Dendritic cell treated with granulocyte-macrophage colony-stimulating factor and Interleukin-4, amounts not matched to agents 40 ng/mL and 50 ng/mL, for 4 days (primary cell): Measurements from ENCODE around the gene NME4.
"Not testable (repeated sequence)": the region's sequence is repeated elsewhere in the genome, so short reads cannot be mapped to it uniquely, and the experiment has no call there.

Source experiments
- H3K27ac Mint-ChIP-seq: one replicate; pipeline ENCODE4 v1.8.0; 2022; ENCODE audit warnings: mild to moderate bottlenecking, mixed read lengths
- H3K27me3 Mint-ChIP-seq: one replicate; pipeline ENCODE4 v1.8.0; 2022; ENCODE audit warnings: mild to moderate bottlenecking, mixed read lengths
- H3K36me3 Mint-ChIP-seq: one replicate; pipeline ENCODE4 v1.8.0; 2022; ENCODE audit warnings: low read depth, mixed read lengths
- H3K4me1 Mint-ChIP-seq: one replicate; pipeline ENCODE4 v1.8.0; 2022; ENCODE audit warnings: low read depth, mixed read lengths
- H3K4me3 Mint-ChIP-seq: one replicate; pipeline ENCODE4 v1.8.0; 2022; ENCODE audit warnings: mild to moderate bottlenecking, moderate library complexity, mixed read lengths
- H3K9me3 Mint-ChIP-seq: one replicate; pipeline ENCODE4 v1.8.0; 2022; ENCODE audit warnings: mixed read lengths
- intact Hi-C: fragments of 100-400 bp; cut with micrococcal nuclease; formaldehyde crosslinking; loops from one replicate; pipeline ENCODE4 v1.15.0; 2022

Gene NME4

DNA sequence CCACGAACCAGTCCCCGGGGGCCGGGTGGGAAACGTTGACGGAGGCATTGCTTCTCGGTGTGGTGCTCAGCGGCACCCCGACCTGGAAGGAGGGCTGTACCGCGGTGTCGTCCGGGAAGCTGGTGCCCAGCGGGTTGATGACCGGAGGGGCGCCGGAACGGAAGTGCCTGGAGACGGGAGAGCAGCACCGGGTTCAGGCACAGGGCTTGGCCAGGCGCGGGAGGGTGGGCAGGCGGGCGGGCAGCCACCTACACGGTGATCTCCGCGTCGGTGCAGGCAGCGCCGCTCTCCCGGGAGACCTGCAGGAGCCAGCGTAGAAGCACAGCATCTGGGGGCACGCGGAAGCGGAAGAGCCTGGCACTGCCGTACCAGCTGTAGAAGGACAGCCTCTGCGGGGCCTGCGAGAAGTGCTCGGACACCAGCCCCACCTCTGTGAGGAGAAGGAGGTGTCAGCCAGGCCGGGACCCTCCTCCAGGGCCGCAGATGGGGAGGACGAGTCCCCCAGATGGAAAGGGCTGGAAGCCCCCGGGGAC is 19.5 kb upstream of the NME4 start:
- H3K4me3 Mint-ChIP-seq: no peak overlapping the region
- H3K9me3 Mint-ChIP-seq: no peaks in the 10 kb centered on the region
- intact Hi-C loops: no loop called here
- H3K27me3 Mint-ChIP-seq: no peaks in the 10 kb centered on the region
- peaks cover 19% of the 10 kb centered on the region for H3K4me1 Mint-ChIP-seq
- peaks cover 61% of the 10 kb centered on the region for H3K36me3 Mint-ChIP-seq
- no peak overlapping the region for H3K27ac Mint-ChIP-seq

DNA sequence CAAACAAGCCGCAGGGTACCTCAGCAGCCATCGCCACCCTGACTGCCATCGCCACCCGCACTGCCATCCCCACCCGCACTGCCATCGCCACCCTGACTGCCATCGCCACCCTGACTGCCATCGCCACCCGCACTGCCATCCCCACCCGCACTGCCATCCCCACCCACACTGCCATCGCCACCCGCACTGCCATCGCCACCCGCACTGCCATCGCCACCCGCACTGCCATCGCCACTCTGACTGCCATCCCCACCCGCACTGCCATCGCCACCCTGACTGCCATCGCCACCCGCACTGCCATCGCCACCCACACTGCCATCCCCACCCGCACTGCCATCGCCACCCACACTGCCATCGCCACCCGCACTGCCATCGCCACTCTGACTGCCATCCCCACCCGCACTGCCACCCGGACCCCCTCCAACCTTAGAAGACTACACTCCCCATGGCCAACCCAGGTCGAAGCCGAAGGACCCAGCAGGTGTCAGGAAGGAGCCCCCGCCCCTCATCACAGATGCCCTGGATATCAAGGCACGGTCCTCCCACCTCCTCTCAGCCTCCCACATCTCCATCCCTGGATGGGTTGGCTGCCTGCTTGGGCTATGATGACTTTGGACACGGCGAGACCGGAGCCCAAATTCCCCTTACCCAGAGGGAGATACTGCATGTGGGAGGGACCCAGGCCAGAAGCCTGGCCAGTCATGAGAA is 18.7 kb upstream of the NME4 start:
- intact Hi-C loops, H3K4me3 Mint-ChIP-seq, H3K27ac Mint-ChIP-seq: not testable (repeated sequence)

GRCh38 chr16:378821-379182 is 18.2 kb upstream of the NME4 start:
- peaks cover 32% of the 10 kb centered on the region for H3K4me1 Mint-ChIP-seq
- H3K4me3 Mint-ChIP-seq: no peak overlapping the region
- intact Hi-C loops: no loop called here

More for the DNA sequence above, 18.7 kb upstream of the NME4 start:
- H3K27me3 Mint-ChIP-seq, H3K9me3 Mint-ChIP-seq: not testable (repeated sequence)
- Mint-ChIP-seq H3K4me1 (peaks cover 27% of the 10 kb centered on the region), H3K36me3 (peaks cover 56% of the 10 kb centered on the region)

GRCh38 chr16:379183-379960 is 17.6 kb upstream of the NME4 start:
- peak overlapping the region; percentile 22 for H3K27ac Mint-ChIP-seq
- intact Hi-C loops: no loop called here
- H3K9me3 Mint-ChIP-seq: no peaks in the 10 kb centered on the region
- H3K36me3 Mint-ChIP-seq: peaks cover 49% of the 10 kb centered on the region
- H3K27me3 Mint-ChIP-seq: peaks cover 6% of the 10 kb centered on the region
- no peak overlapping the region for H3K4me3 Mint-ChIP-seq
- peaks cover 38% of the 10 kb centered on the region for H3K4me1 Mint-ChIP-seq

More at GRCh38 chr16:378821-379182, 18.2 kb upstream of the NME4 start:
- Mint-ChIP-seq H3K36me3 (peaks cover 54% of the 10 kb centered on the region), H3K27me3 (peaks cover 6% of the 10 kb centered on the region), H3K27ac (no peak overlapping the region), H3K9me3 (no peaks in the 10 kb centered on the region)

DNA sequence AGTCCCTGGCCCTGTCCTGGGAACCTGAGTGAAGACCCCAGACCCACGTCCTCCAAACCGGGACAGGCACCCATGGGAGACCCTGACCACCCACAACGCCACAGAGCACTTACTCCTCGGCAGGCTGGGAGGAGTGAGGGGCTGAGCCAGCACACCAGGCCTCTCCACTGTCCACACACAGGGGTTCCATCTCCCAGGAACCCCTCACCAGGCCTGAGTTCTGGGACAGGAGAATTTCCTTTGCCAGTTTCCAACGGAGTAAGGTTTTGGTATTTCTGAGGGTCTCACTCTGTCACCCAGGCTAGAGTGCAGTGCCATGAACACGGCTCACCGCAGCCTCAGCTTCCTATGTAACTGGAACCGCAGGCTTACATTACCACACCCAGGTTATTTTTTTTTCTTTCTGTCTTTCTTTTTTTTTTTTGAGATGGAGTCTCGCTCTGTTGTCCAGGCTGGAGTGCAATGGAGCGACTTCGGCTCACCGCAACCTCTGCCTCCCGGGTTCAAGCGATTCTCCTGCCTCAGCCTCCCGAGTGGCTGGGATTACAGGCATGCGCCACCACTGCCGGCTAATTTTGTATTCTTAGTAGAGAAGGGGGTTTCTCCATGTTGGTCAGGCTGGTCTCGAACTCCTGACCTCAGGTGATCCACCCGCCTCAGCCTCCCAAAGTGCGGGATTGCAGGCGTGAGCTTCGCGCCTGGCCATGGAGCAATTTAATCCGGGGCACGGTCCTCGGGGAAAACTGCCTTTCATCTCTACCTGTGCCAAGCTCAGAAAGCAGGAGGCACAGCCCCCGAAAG is 16.8 kb upstream of the NME4 start:
- Mint-ChIP-seq H3K27me3 (peaks cover 6% of the 10 kb centered on the region), H3K36me3 (peaks cover 41% of the 10 kb centered on the region), H3K9me3 (no peaks in the 10 kb centered on the region), H3K4me3 (peak overlapping the region; percentile 77), H3K4me1 (peaks cover 41% of the 10 kb centered on the region), H3K27ac (peak overlapping the region; percentile 22)
- intact Hi-C loops: no loop called here

GRCh38 chr16:380762-381011 is 16.3 kb upstream of the NME4 start:
- Mint-ChIP-seq H3K36me3 (peaks cover 35% of the 10 kb centered on the region), H3K27me3 (peaks cover 6% of the 10 kb centered on the region), H3K4me1 (peaks cover 41% of the 10 kb centered on the region), H3K4me3 (peak overlapping the region; percentile 77), H3K27ac (peak overlapping the region; percentile 39), H3K9me3 (no peaks in the 10 kb centered on the region)
- intact Hi-C loops: no loop called here

- peak overlapping the region; percentile 39 for H3K27ac Mint-ChIP-seq
Observed at GRCh38 chr16:381012-381788, 15.8 kb upstream of the NME4 start.

GRCh38 chr16:381789-382717 is 14.9 kb upstream of the NME4 start, which contains the start of gene PGAP6:
Gene PGAP6, minus strand, starts transcription at chr16:381978. Its CDS starts 157 bp downstream, at chr16:381821.
- intact Hi-C loops: loop anchor here (1.0 kb wide), 1 partner anchor 14 kb away; no protein-coding TSS in a partner anchor
- Mint-ChIP-seq H3K4me1 (peaks cover 45% of the 10 kb centered on the region), H3K27ac (peak within 1 kb of the TSS; percentile 74), H3K27me3 (peaks cover 6% of the 10 kb centered on the region), H3K9me3 (no peaks in the 10 kb centered on the region), H3K4me3 (peak within 1 kb of the TSS; percentile 89), H3K36me3 (peaks cover 29% of the 10 kb centered on the region)

More at GRCh38 chr16:381012-381788, 15.8 kb upstream of the NME4 start:
- Mint-ChIP-seq H3K4me3 (peak overlapping the region; percentile 77), H3K27me3 (peaks cover 6% of the 10 kb centered on the region), H3K9me3 (no peaks in the 10 kb centered on the region), H3K36me3 (peaks cover 34% of the 10 kb centered on the region), H3K4me1 (peaks cover 42% of the 10 kb centered on the region)
- intact Hi-C loops: no loop called here

GRCh38 chr16:383326-384051 is 13.5 kb upstream of the NME4 start:
- Mint-ChIP-seq H3K4me1 (peaks cover 43% of the 10 kb centered on the region), H3K27me3 (peaks cover 8% of the 10 kb centered on the region), H3K27ac (peak overlapping the region; percentile 74), H3K9me3 (no peaks in the 10 kb centered on the region), H3K4me3 (peak overlapping the region; percentile 89), H3K36me3 (peaks cover 21% of the 10 kb centered on the region)
- intact Hi-C loops: no loop called here

DNA sequence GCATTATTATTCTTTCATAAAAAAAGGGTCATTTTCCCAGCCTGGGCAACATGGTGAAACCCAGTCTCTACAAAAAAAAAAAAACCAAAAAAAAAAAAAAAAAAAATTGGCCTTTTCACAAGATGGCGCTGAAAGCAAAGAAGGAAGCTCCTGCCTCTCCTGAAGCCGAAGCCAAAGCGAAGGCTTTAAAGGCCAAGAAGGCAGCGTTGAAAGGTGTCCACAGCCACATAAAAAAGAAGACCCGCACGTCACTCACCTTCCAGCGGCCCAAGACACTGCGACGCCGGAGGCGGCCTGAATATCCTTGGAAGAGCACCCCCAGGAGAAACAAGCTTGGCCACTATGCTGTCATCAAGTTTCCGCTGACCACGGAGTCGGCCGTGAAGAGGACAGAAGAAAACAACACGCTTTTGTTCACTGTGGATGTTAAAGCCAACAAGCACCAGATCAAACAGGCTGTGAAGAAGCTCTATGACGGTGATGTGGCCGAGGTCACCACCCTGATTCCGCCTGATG is 10.3 kb upstream of the NME4 start:
- H3K4me3 Mint-ChIP-seq: no peak overlapping the region
- H3K9me3 Mint-ChIP-seq: no peaks in the 10 kb centered on the region
- H3K36me3 Mint-ChIP-seq: peaks cover 13% of the 10 kb centered on the region
- peaks cover 8% of the 10 kb centered on the region for H3K27me3 Mint-ChIP-seq
- intact Hi-C loops: no loop called here
- peaks cover 27% of the 10 kb centered on the region for H3K4me1 Mint-ChIP-seq
- no peak overlapping the region for H3K27ac Mint-ChIP-seq

DNA sequence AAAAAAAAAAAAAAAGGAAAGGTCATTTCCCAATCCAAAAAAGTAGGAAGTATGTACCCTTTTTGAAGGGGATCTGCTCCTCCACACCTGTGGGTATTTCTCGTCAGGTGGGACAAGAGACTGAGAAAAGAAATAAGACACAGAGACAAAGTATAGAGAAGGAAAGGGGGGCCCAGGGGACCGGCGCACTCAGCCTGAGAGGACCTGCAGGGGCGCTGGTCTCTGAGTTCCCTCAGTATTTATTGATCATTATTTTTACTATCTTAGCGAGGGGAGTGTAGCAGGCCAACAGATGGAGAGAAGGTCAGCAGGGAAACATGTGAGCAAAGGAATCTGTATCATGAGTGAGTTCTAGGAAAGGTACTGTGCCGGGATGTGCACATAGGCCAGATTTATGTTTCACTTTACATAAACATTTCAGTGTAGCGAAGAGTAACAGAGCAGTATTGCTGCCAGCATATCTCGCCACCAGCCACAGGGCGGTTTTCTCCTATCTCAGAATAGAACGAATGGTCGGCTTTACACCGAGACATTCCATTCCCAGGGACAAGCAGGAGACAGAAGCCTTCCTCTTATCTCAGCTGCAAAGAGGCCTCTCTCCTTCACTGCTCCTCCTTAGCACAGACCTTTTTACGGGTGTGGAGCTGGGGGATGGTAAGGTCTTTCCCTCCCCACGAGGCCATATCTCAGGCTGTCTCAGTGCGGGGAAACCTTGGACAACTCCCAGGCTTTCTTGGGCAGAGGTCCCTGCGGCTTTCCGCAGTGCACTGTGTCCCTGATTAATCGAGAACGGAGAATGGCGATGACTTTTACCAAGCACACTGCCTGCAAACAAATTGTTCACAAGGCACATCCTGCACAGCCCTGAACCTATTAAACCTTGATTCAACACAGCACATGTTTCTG is 9.0 kb upstream of the NME4 start:
- Mint-ChIP-seq H3K4me1 (peaks cover 27% of the 10 kb centered on the region), H3K36me3 (peaks cover 13% of the 10 kb centered on the region)
- H3K27me3 Mint-ChIP-seq, H3K9me3 Mint-ChIP-seq, H3K4me3 Mint-ChIP-seq, H3K27ac Mint-ChIP-seq, intact Hi-C loops: not testable (repeated sequence)
